ENCODE results near the gene APOA4.

Gene APOA4

GRCh38 chr11:116796548-116796947 lies 26.6 kb downstream of the APOA4 start:
- FAIRE-seq = no peak

GRCh38 chr11:116794851-116795250 lies 28.3 kb downstream of the APOA4 start:
- no peak for FAIRE-seq

GRCh38 chr11:116793772-116794097 lies 29.4 kb downstream of the APOA4 start:
- FAIRE-seq = peak; percentile 66

- no peak for FAIRE-seq
Measured at GRCh38 chr11:116792869-116793771, 30.0 kb downstream of the APOA4 start.

- FAIRE-seq = no peak
Measured at GRCh38 chr11:116792144-116792868, 30.8 kb downstream of the APOA4 start.

- FAIRE-seq = no peak
Measured at GRCh38 chr11:116791813-116792143, 31.3 kb downstream of the APOA4 start, which contains the start of gene APOA5. Gene APOA5 (minus strand): TSS chr11:116791879. CDS start chr11:116791860, 19 bp downstream.

GRCh38 chr11:116791002-116791812 lies 31.9 kb downstream of the APOA4 start:
- no peak for FAIRE-seq

- FAIRE-seq = no peak
Measured at GRCh38 chr11:116790167-116791001, 32.7 kb downstream of the APOA4 start.

- no peak for FAIRE-seq
Measured at GRCh38 chr11:116788975-116789374, 34.1 kb downstream of the APOA4 start.

- no peak for FAIRE-seq
Measured at GRCh38 chr11:116788534-116788933, 34.6 kb downstream of the APOA4 start.

GRCh38 chr11:116787786-116788486 lies 35.2 kb downstream of the APOA4 start, which contains the start of gene ZPR1:
Gene ZPR1 (minus strand): TSS chr11:116788023. CDS start chr11:116787990, 33 bp downstream.
- FAIRE-seq = no peak

- no peak for FAIRE-seq
Measured at GRCh38 chr11:116787436-116787785, 35.7 kb downstream of the APOA4 start.

- FAIRE-seq = no peak
Measured at GRCh38 chr11:116786966-116787365, 36.1 kb downstream of the APOA4 start.

- no peak for FAIRE-seq
Measured at GRCh38 chr11:116786326-116786725, 36.8 kb downstream of the APOA4 start.

- FAIRE-seq = no peak
Measured at GRCh38 chr11:116782728-116783127, 40.4 kb downstream of the APOA4 start.

GRCh38 chr11:116778556-116778955 lies 44.5 kb downstream of the APOA4 start:
- FAIRE-seq = no peak

GRCh38 chr11:116777056-116777455 lies 46.0 kb downstream of the APOA4 start:
- FAIRE-seq = no peak

- FAIRE-seq = no peak
Measured at GRCh38 chr11:116776522-116776984, 46.6 kb downstream of the APOA4 start.

GRCh38 chr11:116775975-116776374 lies 47.1 kb downstream of the APOA4 start:
- FAIRE-seq = no peak

GRCh38 chr11:116774661-116775060 lies 48.4 kb downstream of the APOA4 start:
- FAIRE-seq = no peak
